Vagina (tissue), 2 donors: ENCODE measurements around the gene CCDC88C. TPM values are rescaled to one million over a fixed set of nuclear protein-coding genes. Genes with fewer than 3 reads are reported as not detected.

Experiments
- DNase-seq, 2 donors: peaks; one replicate each; pipeline ENCODE4 v3.0.0-alpha.2; 2017; ENCODE audit errors: extremely low spot score in 2 of 2
- H3K27ac ChIP-seq: fragments of 200-600 bp; sonication (generic); one replicate; pipeline ENCODE4 v1.5.1; 2019
- H3K27me3 ChIP-seq: fragments of 200-600 bp; sonication (generic); one replicate; pipeline ENCODE4 v1.5.1; 2019
- H3K36me3 ChIP-seq, 2 donors: fragments of 200-600 bp; sonication (generic); one replicate each; pipeline ENCODE4 v1.5.1; 2017 to 2019
- H3K4me1 ChIP-seq: fragments of 200-600 bp; sonication (generic); one replicate; pipeline ENCODE4 v1.5.1; 2019
- H3K4me3 ChIP-seq, 2 donors: fragments of 200-600 bp; sonication (generic); 1 replicate in 1 of 2; 2 replicates in 1 of 2; pipeline ENCODE4 v1.5.1; 2016 to 2019
- H3K9me3 ChIP-seq: fragments of 200-600 bp; sonication (generic); one replicate; pipeline ENCODE4 v1.5.1; 2019
- POLR2A ChIP-seq, 2 donors: fragments of 450-650 bp; IDR thresholded peaks; one replicate each; pipeline ENCODE4 v1.6.1; 2017; ENCODE audit warnings: antibody characterized with exemption in 2 of 2, mild to moderate bottlenecking in 2 of 2, moderate library complexity in 2 of 2
- POLR2AphosphoS5 ChIP-seq, 2 donors: sonication (generic); formaldehyde crosslinking; IDR thresholded peaks; one replicate each; pipeline ENCODE4 v1.9.0; 2017; ENCODE audit warnings: antibody characterized with exemption in 2 of 2, mild to moderate bottlenecking in 2 of 2, low read depth in 1 of 2; ENCODE audit not compliant: insufficient read depth in 1 of 2
- intact Hi-C: fragments of 100-400 bp; cut with DNase I; formaldehyde crosslinking; loops from one replicate; pipeline ENCODE4 v1.15.1; 2023
- total RNA-seq: library from RNA; depleted of rRNA; stranded (reverse); fragments of >200 nt; gene quantifications from one replicate; pipeline ENCODE4 v1.2.3, GENCODE V29; 2016
- TF ChIP-seq, protein P1 (sequence below), 3 experiments: fragments of 450-650 bp in 2 of 3; fragments of 200-600 bp in 1 of 3; sonication (generic) in 1 of 3; IDR thresholded peaks; one replicate each; pipeline ENCODE4 v1.5.1; 2017 to 2019; ENCODE audit warnings: antibody characterized with exemption in 3 of 3, mild to moderate bottlenecking in 2 of 3, moderate library complexity in 2 of 3

CCDC88C gene
- total RNA-seq, 1 donor from 2014 or later = 42.2 TPM

DNA sequence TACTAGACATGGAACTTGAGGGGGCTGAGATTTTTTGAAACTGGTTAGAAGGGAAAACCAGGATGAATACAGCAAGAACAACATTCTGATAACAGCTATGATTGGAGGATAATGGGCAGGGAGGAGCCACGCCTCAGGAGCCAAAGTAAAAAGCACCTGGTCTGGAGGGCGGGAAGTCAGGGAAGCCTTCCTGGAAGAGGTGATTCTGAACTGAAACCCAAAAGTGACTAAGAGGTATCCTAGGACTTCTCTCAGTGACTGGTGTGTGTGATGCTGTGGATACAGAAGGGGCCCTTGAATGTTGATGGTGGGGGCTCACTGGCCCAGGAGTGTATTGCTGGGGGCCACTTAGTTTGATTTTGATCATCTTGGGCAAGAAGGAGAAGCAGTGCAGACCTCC lies 154.3 kb downstream of the CCDC88C start:
- Histone ChIP-seq H3K27ac (no peak overlapping the region), H3K4me3 (peak overlapping the region; percentile 46 to 47)

DNA sequence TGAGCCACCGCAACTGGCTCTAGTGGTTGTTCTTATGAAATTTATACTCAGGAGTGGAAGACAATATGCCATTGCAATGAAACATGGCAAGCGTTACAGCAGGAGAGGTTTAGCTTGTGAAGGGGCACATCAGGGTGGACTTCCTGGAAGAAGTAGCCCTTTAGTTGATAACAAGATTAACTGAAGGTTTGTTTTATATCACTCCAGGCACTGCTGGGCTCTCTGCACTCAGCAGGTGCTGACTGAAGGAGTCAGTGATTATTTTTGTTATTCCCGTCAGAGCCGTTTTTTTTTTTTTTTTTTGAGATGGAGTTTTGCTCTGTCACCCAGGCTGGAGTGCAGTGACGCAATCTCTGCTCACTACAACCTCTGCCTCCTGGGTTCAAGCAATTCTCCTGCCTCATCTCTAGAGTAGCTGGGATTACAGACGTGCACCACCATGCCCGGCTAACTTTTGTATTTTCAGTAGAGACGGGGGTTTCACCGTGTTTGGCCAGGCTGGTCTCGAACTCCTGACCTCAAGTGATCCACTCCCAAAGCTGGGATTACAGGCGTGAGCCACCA lies 155.6 kb downstream of the CCDC88C start:
- intact Hi-C loops = no loop called here
- no peak for DNase-seq
- no peaks in the 10 kb centered on the region for H3K9me3 ChIP-seq
- no peak overlapping the region for H3K27ac ChIP-seq
- TF ChIP-seq, protein P1, sequence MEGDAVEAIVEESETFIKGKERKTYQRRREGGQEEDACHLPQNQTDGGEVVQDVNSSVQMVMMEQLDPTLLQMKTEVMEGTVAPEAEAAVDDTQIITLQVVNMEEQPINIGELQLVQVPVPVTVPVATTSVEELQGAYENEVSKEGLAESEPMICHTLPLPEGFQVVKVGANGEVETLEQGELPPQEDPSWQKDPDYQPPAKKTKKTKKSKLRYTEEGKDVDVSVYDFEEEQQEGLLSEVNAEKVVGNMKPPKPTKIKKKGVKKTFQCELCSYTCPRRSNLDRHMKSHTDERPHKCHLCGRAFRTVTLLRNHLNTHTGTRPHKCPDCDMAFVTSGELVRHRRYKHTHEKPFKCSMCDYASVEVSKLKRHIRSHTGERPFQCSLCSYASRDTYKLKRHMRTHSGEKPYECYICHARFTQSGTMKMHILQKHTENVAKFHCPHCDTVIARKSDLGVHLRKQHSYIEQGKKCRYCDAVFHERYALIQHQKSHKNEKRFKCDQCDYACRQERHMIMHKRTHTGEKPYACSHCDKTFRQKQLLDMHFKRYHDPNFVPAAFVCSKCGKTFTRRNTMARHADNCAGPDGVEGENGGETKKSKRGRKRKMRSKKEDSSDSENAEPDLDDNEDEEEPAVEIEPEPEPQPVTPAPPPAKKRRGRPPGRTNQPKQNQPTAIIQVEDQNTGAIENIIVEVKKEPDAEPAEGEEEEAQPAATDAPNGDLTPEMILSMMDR (IDR thresholded peaks at IDR 0.05) = no peak
- TF ChIP-seq POLR2AphosphoS5 (IDR thresholded peaks at IDR 0.05; ENCODE audit: insufficient read depth in 1 of 2, low read depth in 1 of 2) (no peak), POLR2A (IDR thresholded peaks at IDR 0.05) (no peak)
- H3K4me1 ChIP-seq = peaks cover 35% of the 10 kb centered on the region
- H3K4me3 ChIP-seq = no peak overlapping the region
- H3K27me3 ChIP-seq = no peaks in the 10 kb centered on the region
- no peaks in the 10 kb centered on the region for H3K36me3 ChIP-seq

More for the DNA sequence above, 154.3 kb downstream of the CCDC88C start:
- no peak for DNase-seq
- Histone ChIP-seq H3K27me3 (no peaks in the 10 kb centered on the region), H3K4me1 (peaks cover 25% of the 10 kb centered on the region), H3K36me3 (no peaks in the 10 kb centered on the region), H3K9me3 (no peaks in the 10 kb centered on the region)
- TF ChIP-seq, protein P1 (IDR thresholded peaks at IDR 0.05) = no peak
- no peak for TF ChIP-seq POLR2AphosphoS5 (IDR thresholded peaks at IDR 0.05; ENCODE audit: insufficient read depth in 1 of 2, low read depth in 1 of 2)
- TF ChIP-seq POLR2A (IDR thresholded peaks at IDR 0.05) = no peak
- intact Hi-C loops = no loop called here

DNA sequence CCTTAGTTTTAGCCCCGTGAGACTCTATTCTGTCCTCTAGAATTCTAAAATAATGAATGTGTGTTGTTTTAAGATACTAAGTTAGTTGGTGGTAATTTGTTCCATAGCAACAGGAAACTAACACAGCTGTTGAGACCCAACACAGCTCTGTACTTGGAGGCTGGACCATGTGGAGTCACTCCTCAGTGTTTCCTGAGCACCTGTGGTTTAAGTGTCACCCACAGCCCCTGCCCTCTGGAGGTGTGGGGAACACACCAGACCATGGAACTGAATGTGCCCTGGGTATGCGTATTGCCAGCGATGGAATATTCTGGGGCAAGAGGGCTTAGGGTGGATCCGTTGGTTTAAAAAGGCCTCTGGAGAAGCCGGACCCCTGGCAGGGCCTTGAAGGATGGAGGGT lies 156.5 kb downstream of the CCDC88C start:
- Histone ChIP-seq H3K36me3 (no peaks in the 10 kb centered on the region), H3K27ac (no peak overlapping the region), H3K4me1 (peaks cover 39% of the 10 kb centered on the region), H3K9me3 (no peaks in the 10 kb centered on the region), H3K4me3 (no peak overlapping the region), H3K27me3 (no peaks in the 10 kb centered on the region)
- TF ChIP-seq POLR2AphosphoS5 (IDR thresholded peaks at IDR 0.05; ENCODE audit: insufficient read depth in 1 of 2, low read depth in 1 of 2) (no peak), POLR2A (IDR thresholded peaks at IDR 0.05) (no peak)
- TF ChIP-seq, protein P1 (IDR thresholded peaks at IDR 0.05) = no peak
- intact Hi-C loops = no loop called here
- DNase-seq = no peak

DNA sequence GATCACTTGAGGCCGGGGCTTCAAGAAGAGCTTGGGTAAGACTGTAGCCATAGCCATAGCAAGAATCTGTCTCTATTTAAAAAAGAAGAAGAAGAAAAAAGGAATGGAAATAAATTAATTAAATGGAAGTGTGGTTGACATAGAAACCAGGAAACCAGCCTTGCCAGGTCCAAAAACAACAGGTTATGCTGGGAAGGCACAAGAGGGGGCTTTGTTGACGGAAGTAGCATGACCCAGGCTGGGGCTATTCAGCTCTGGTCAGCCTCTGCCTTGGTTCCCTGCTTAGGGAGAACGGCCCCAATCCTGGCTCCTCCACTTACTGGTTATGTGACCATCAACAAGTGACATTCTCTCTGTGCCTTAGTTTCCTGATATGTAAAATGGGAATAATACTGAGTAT lies 158.7 kb downstream of the CCDC88C start:
- intact Hi-C loops = no loop called here
- Histone ChIP-seq H3K4me3 (no peak overlapping the region), H3K9me3 (no peaks in the 10 kb centered on the region), H3K36me3 (no peaks in the 10 kb centered on the region), H3K4me1 (peaks cover 23% of the 10 kb centered on the region), H3K27ac (no peak overlapping the region), H3K27me3 (no peaks in the 10 kb centered on the region)
- no peak for DNase-seq
- TF ChIP-seq POLR2AphosphoS5 (IDR thresholded peaks at IDR 0.05; ENCODE audit: insufficient read depth in 1 of 2, low read depth in 1 of 2) = no peak
- TF ChIP-seq, protein P1 (IDR thresholded peaks at IDR 0.05) = no peak
- TF ChIP-seq POLR2A (IDR thresholded peaks at IDR 0.05) = no peak

DNA sequence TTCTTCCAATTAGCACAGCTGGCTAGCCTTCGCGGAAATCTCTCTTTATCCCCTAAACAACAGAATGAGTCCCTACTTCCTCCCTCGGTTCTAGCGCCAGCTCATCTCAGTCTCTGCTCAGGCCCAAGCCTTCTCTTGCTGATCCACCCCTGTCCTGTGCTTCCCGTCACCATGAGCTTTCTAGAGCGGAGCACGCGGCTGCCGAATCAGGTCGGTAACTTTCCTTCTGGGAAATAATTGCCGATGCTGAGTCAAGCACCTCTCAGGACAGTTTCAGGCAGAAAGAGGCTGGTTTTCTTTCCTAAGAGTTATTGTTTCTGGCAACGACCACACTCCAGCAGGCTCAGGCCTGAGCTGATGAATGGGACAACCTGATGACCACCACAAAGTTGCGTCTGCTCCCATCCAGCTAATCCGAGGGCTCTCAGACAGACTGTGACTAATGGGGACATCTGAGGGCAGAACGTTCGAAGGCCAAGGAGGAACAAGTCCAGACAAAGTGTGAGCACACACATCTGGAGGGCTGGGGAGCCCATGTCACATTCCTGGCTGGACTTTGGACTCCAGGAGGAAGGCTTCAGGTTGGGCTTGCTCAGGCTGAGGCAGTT lies 159.5 kb downstream of the CCDC88C start:
- Histone ChIP-seq H3K27ac (no peak overlapping the region), H3K4me1 (peaks cover 22% of the 10 kb centered on the region), H3K4me3 (no peak overlapping the region), H3K36me3 (no peaks in the 10 kb centered on the region), H3K9me3 (no peaks in the 10 kb centered on the region), H3K27me3 (no peaks in the 10 kb centered on the region)
- TF ChIP-seq POLR2AphosphoS5 (IDR thresholded peaks at IDR 0.05; ENCODE audit: insufficient read depth in 1 of 2, low read depth in 1 of 2) (peak; percentile 33 to 75), POLR2A (IDR thresholded peaks at IDR 0.05) (no peak)
- TF ChIP-seq, protein P1 (IDR thresholded peaks at IDR 0.05) = no peak
- intact Hi-C loops = no loop called here
- peak in 1 of 2 donors; percentile 95 for DNase-seq
